GM19324 (cell line): ENCODE measurements around the gene PI4KA.

ENCODE experiments used
- ATAC-seq: cut with Tn5 transposase; IDR thresholded peaks from one replicate; pipeline ENCODE4 v1.9.1; 2021; ENCODE audit warnings: mild to moderate bottlenecking, moderate library complexity; ENCODE audit not compliant: unreplicated experiment, low FRiP score

PI4KA gene

GRCh38 chr22:20819471-20819870 is 39.1 kb downstream of the PI4KA start:
- ATAC-seq, result no peak

- ATAC-seq, result no peak
These were observed 40.1 kb downstream of the PI4KA start for GRCh38 chr22:20818471-20818870.

- ATAC-seq, result no peak
These were observed 42.1 kb downstream of the PI4KA start for GRCh38 chr22:20816559-20816958.

GRCh38 chr22:20815477-20816050 is 43.0 kb downstream of the PI4KA start:
- no peak for ATAC-seq

- no peak for ATAC-seq
These were observed 44.3 kb downstream of the PI4KA start for GRCh38 chr22:20814221-20814808.

- no peak for ATAC-seq
These were observed 45.6 kb downstream of the PI4KA start for GRCh38 chr22:20813056-20813455.

- no peak for ATAC-seq
These were observed 46.5 kb downstream of the PI4KA start for GRCh38 chr22:20811971-20812660.

GRCh38 chr22:20811171-20811570 is 47.4 kb downstream of the PI4KA start:
- no peak for ATAC-seq

GRCh38 chr22:20810645-20811044 is 48.0 kb downstream of the PI4KA start:
- no peak for ATAC-seq

GRCh38 chr22:20809538-20810185 is 48.9 kb downstream of the PI4KA start:
- no peak for ATAC-seq

- no peak for ATAC-seq
These were observed 49.8 kb downstream of the PI4KA start for GRCh38 chr22:20808844-20809243.

GRCh38 chr22:20807315-20807752 is 51.3 kb downstream of the PI4KA start:
- ATAC-seq, result no peak

GRCh38 chr22:20805972-20806471 is 52.6 kb downstream of the PI4KA start:
- no peak for ATAC-seq

- ATAC-seq, result no peak
These were observed 54.0 kb downstream of the PI4KA start for GRCh38 chr22:20804650-20805049.

- ATAC-seq, result no peak
These were observed 54.8 kb downstream of the PI4KA start for GRCh38 chr22:20803696-20804324.

GRCh38 chr22:20802922-20803553 is 55.6 kb downstream of the PI4KA start:
- ATAC-seq, result no peak

GRCh38 chr22:20802452-20802851 is 56.2 kb downstream of the PI4KA start:
- ATAC-seq, result no peak

GRCh38 chr22:20799449-20799848 is 59.2 kb downstream of the PI4KA start:
- no peak for ATAC-seq

GRCh38 chr22:20798974-20799373 is 59.6 kb downstream of the PI4KA start:
- ATAC-seq, result no peak

- ATAC-seq, result no peak
These were observed 60.4 kb downstream of the PI4KA start for GRCh38 chr22:20798218-20798617.
